Prostate gland (tissue), 2 donors: ENCODE results near the gene NRXN2.

Experiments
- POLR2AphosphoS5 ChIP-seq: sonication (generic); formaldehyde crosslinking; IDR thresholded peaks from one replicate; pipeline ENCODE4 v1.6.1; 2017; ENCODE audit warnings: antibody characterized with exemption
- TF ChIP-seq, protein P1 (sequence below), 4 experiments: fragments of 200-600 bp in 2 of 4; fragments of 450-650 bp in 2 of 4; sonication (generic) in 2 of 4; IDR thresholded peaks; 1 replicate in 3 of 4; 2 replicates in 1 of 4; pipeline ENCODE4 v1.5.1; 2016 to 2019; ENCODE audit warnings: antibody characterized with exemption in 4 of 4, mild to moderate bottlenecking in 2 of 4, moderate library complexity in 2 of 4

DNA sequence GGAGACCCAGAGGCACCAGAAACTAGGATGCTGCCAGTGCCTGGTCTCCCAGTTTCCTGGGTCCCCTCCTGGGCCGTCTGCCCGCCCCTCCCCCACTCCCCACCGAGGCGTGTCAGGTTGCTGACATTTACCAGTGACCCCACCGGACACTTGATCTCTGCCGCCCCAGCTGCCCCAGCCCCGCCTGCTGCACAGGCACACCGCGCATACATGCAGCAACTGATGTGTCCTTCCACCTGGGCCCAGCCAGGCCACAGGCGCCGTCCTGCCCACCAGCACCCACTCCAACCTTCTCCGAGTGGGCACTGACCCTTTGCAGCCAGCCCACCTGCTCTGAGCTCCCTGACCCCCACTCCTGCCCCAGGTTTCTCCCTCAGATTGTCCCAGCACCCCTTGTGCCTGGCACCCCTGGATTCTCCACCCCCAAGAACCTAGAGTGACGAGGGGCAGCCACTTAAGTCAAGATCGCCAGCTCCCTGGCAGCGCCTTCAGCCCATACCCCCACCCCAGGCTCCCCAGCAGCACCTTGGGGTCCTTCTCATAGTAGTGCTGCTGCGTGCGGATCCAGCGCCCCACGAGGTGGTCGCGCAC, 36.2 kb upstream of the NRXN2 start:
- TF ChIP-seq, protein P1, sequence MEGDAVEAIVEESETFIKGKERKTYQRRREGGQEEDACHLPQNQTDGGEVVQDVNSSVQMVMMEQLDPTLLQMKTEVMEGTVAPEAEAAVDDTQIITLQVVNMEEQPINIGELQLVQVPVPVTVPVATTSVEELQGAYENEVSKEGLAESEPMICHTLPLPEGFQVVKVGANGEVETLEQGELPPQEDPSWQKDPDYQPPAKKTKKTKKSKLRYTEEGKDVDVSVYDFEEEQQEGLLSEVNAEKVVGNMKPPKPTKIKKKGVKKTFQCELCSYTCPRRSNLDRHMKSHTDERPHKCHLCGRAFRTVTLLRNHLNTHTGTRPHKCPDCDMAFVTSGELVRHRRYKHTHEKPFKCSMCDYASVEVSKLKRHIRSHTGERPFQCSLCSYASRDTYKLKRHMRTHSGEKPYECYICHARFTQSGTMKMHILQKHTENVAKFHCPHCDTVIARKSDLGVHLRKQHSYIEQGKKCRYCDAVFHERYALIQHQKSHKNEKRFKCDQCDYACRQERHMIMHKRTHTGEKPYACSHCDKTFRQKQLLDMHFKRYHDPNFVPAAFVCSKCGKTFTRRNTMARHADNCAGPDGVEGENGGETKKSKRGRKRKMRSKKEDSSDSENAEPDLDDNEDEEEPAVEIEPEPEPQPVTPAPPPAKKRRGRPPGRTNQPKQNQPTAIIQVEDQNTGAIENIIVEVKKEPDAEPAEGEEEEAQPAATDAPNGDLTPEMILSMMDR (IDR thresholded peaks at IDR 0.05): no peak
- TF ChIP-seq POLR2AphosphoS5: no peak
